ENCODE results near the gene BIRC6. TPM values are rescaled to one million over a fixed set of nuclear protein-coding genes. Genes with fewer than 3 reads are reported as not detected.

Gene BIRC6
- total RNA-seq, 4 donors from 2014 or later, result 97.4 to 259 (median 164) TPM

- intact Hi-C loops (cut with DNase I; ENCODE audit: low total_unique reads), result no loop called here
- Histone ChIP-seq H3K36me3 (no peaks in the 10 kb centered on the region), H3K4me1 (no peaks in the 10 kb centered on the region), H3K9me3 (no peaks in the 10 kb centered on the region), H3K27ac (no peak overlapping the region), H3K4me3 (no peak overlapping the region), H3K27me3 (no peaks in the 10 kb centered on the region)
- TF ChIP-seq POLR2A (IDR thresholded peaks at IDR 0.05) (no peak), CTCF (IDR thresholded peaks at IDR 0.05) (no peak)
- no peak for DNase-seq
Observed at GRCh38 chr2:32491346-32491745, 134.5 kb downstream of the BIRC6 start.

- Histone ChIP-seq H3K4me3 (no peak overlapping the region), H3K9me3 (no peaks in the 10 kb centered on the region), H3K27me3 (no peaks in the 10 kb centered on the region), H3K36me3 (no peaks in the 10 kb centered on the region), H3K4me1 (no peaks in the 10 kb centered on the region), H3K27ac (no peak overlapping the region)
- no peak for DNase-seq
- intact Hi-C loops (cut with DNase I; ENCODE audit: low total_unique reads), result no loop called here
- TF ChIP-seq POLR2A (IDR thresholded peaks at IDR 0.05), result no peak
- TF ChIP-seq CTCF (IDR thresholded peaks at IDR 0.05), result no peak
Observed at GRCh38 chr2:32495139-32495538, 138.3 kb downstream of the BIRC6 start.

GRCh38 chr2:32496662-32497061, 139.8 kb downstream of the BIRC6 start:
- intact Hi-C loops (cut with DNase I; ENCODE audit: low total_unique reads), result no loop called here
- no peak for DNase-seq
- TF ChIP-seq CTCF (IDR thresholded peaks at IDR 0.05) (no peak), POLR2A (IDR thresholded peaks at IDR 0.05) (no peak)
- Histone ChIP-seq H3K4me3 (no peak overlapping the region), H3K27me3 (no peaks in the 10 kb centered on the region), H3K27ac (no peak overlapping the region), H3K36me3 (no peaks in the 10 kb centered on the region), H3K4me1 (no peaks in the 10 kb centered on the region), H3K9me3 (no peaks in the 10 kb centered on the region)

- DNase-seq, result no peak
Observed at GRCh38 chr2:32498306-32498705, 141.5 kb downstream of the BIRC6 start.

GRCh38 chr2:32502941-32503340, 146.1 kb downstream of the BIRC6 start:
- DNase-seq, result no peak
- Histone ChIP-seq H3K4me3 (no peak overlapping the region), H3K9me3 (no peaks in the 10 kb centered on the region), H3K27ac (no peak overlapping the region), H3K4me1 (no peaks in the 10 kb centered on the region), H3K36me3 (no peaks in the 10 kb centered on the region), H3K27me3 (no peaks in the 10 kb centered on the region)
- TF ChIP-seq CTCF (IDR thresholded peaks at IDR 0.05), result no peak
- TF ChIP-seq POLR2A (IDR thresholded peaks at IDR 0.05), result no peak
- intact Hi-C loops (cut with DNase I; ENCODE audit: low total_unique reads), result no loop called here

More at GRCh38 chr2:32498306-32498705, 141.5 kb downstream of the BIRC6 start:
- Histone ChIP-seq H3K36me3 (no peaks in the 10 kb centered on the region), H3K27ac (no peak overlapping the region), H3K4me1 (no peaks in the 10 kb centered on the region), H3K9me3 (no peaks in the 10 kb centered on the region), H3K4me3 (no peak overlapping the region), H3K27me3 (no peaks in the 10 kb centered on the region)
- TF ChIP-seq POLR2A (IDR thresholded peaks at IDR 0.05) (no peak), CTCF (IDR thresholded peaks at IDR 0.05) (no peak)
- intact Hi-C loops (cut with DNase I; ENCODE audit: low total_unique reads), result no loop called here

Data from uterus (tissue), 4 donors.